HG03135 (cell line): ENCODE measurements around the gene PTTG1.

Source experiments
- ATAC-seq: cut with Tn5 transposase; IDR thresholded peaks from one replicate; pipeline ENCODE4 v1.9.1; 2021; ENCODE audit warnings: mild to moderate bottlenecking, moderate library complexity; ENCODE audit not compliant: unreplicated experiment

The PTTG1 gene

DNA sequence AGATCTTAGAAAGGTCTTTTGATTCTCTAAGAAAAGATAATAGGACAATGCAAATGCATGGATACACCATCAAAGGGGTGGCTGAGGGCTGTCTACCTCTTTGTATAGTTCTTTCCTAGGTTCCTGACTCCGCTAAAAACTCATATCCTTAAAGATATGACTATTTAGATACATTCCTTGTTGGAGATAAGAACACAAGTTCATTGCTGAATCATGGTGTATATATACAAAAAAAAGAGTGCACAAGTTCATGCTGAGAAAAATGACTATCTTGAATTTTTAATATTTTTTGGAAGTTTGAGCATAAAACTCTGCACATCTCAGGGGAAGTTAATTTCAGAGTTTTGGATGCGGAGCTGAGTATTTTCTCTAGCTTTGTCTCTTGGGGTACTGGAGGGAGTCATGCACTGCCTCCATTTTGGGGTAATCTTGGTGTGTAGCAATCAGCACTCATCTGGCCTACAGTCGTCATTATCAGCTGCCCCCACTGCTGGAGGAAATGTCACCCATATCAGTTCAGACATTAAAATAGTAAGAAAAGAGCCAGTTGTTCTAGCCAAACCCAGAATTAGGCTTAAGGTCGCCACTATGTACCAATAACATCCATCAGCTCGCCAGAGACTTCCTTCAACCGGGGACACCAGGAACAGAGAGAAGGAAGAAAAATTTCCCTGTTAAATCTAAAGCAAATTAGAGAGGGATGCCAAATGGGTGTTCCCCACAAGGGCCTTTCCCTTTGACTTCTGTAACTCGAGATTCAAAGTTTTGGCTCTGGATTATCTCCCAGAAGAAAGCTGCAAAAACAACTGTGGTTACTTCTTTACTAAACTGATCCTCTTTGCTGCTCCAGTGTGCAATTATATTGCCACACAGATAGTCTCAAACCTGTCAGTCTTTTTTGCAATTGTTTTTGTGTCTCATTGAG lies 49.0 kb downstream of the PTTG1 start:
- ATAC-seq: no peak

DNA sequence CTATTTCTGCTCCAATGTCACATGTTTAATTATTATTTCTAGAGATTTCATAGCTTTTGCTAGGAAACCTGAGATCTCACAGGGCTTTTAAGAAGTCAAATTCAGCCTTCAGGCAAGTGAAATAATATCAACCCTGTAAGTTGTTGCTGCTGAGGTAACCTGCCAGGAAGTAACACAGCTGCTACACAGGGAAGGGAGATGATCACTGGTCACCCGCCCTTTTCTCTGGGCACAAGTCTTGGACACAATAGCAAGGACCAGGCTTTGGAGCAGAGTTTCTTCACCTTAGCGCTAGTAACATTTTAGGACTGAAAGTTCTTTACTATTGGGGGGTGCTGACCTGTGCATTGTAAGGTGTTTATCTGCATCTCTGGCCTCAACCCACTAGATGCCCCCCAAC lies 50.1 kb downstream of the PTTG1 start:
- no peak for ATAC-seq

DNA sequence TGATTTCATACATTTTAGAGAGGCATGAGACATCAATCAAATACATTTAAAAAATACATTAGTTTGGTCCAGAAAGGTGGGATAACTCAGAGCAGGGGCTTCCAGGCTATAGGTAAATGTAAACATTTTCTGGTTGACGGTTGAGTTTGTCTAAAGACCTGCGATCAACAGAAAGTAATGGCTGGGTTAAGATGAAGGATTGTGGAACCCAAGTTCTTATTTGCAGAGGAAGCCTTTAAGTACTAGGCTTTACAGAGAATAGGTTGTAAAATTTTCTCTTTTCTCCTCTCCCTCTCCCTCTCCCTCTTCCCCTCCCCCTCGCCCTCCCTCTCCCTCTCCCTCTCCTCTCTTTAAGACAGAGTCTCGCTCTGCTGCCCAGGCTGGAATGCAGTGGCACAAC lies 50.8 kb downstream of the PTTG1 start:
- ATAC-seq: no peak

DNA sequence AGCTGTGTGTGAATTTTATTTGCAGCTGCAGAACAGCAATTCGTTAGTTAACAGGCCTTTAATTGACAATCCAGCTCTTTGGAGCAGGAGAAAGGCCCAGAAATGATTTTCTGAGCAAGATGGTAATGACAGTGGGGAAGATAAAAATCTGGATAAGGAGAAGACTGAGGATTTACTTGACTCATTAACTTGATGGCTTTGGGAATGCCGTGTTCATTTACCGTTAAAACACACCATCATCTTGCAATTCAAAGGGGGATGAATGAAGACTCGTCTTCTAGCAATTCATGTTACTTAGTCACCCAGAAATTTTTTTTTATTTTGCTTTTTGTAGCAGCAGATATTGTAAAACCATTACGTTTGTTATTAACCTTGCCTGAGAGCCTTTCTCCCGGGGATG lies 52.0 kb downstream of the PTTG1 start:
- ATAC-seq: no peak

DNA sequence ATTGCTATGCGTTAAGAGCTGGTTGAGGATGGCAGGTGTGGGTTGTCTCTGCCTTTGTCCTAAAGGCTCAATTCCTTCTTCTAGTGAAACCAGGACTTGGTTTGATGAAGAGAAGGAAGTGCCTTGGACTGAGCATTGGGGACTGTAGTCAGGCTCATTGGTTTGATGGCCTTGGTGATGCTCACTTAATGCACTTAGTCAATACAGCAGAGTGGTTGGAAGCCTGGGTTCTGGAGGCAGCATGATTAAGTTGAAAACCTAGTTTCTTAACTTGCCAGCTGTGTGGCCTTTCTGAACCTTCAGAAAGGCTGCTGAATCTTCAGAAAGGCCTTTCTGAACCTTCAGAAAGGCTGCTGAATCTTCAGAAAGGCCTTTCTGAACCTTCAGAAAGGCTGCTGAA lies 52.4 kb downstream of the PTTG1 start:
- ATAC-seq: no peak

DNA sequence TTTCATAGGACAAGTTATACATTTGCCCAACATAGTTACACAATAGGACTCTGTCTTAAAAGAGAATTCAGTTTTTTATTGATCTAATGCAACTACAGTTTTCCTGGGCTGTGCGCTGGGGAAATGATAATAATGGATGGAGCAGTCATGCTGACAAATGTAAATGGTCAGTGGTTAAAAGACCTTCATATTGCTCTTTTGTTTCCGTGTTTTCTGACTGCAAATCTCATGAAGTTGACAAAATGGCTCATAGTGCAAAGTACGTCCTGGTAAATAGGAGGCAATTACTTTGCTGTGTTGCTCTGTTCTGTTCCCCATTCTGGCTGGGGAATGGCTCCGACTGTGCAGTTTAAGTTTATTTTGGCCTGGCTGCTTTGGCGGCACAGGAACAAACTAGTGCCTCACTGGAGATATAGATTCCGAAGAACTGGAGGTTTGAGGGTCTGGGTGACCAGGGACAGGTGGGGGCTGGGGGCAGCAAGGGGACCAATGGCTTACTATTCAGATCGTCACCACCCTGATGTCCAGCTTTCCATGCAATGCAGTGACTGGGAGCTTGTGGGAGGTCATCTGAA lies 54.3 kb downstream of the PTTG1 start:
- ATAC-seq: no peak

DNA sequence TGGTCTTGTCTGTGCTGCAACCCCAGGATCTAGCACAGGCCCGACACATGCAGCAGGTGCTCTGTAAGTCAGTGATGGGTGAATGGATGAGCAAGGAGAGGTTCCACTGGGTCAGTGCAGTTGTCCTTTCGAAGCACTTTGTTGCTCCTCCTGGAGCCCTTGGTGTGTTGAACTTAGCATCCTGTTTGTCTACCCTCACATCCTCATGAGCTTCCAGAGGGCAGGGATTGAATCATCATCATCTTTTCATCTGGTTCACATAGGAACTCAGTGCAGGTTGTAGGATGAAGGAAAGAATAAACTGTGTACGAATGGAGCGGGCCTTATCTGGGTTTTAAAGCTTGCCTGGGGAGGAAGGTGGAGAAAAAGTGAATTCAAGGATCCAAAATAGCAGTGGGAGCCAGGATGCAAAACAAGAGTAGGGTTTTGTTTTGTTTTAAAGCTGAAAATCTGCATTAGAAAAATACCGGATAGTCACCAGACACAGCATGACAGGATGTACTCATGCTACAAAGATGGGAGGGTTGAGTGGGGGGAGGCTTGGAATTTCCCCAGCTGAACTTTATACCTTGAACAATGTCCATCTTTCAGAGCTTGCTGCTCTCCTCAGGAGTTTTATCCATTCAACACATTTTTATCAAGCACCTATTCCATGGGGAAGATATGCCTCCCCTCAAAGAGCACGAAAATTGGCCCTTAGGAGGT lies 55.8 kb downstream of the PTTG1 start:
- no peak for ATAC-seq

DNA sequence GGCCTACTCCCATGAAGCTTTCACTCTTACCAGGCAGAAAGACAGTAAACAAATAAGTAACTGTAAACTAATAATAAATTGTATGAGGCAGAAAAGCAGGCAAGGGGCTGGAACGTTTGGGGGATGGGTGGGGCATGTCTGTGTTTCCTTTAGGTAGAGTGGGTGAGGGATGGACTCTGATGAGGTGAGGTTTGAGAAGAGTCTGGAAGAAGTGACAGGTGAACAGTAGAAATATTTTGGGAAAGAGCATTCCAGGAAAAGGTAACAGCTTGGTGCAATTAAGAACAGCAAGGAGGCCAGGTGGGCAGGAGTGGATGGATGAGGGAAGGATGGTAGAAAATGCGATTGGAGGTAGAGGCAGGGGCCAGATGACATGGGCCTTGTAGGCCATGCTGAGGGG lies 56.5 kb downstream of the PTTG1 start:
- ATAC-seq: no peak
